GM23338 (cell line): ENCODE results near the gene ERVMER34-1. TPM values are rescaled to one million over a fixed set of nuclear protein-coding genes. Genes with fewer than 3 reads are reported as not detected.

Source experiments
- ATAC-seq: fragments of 200-7000 bp; cut with Tn5 transposase; 3 replicates; pipeline ENCODE4 v1.9.1; 2020
- DNase-seq: peaks from one replicate; pipeline ENCODE4 v3.0.0-alpha.2; 2015; ENCODE audit warnings: low spot score
- H2AFZ ChIP-seq: fragments of 200-600 bp; sonication (generic); 2 replicates; pipeline ENCODE4 v1.8.0; 2016; ENCODE audit warnings: antibody characterized with exemption, mild to moderate bottlenecking, moderate library complexity
- H3F3A ChIP-seq: fragments of 200-600 bp; sonication (generic); replicated peaks from 2 replicates; pipeline ENCODE4 v1.8.0; 2017; ENCODE audit warnings: antibody characterized with exemption, mixed run types, low read depth
- H3K27ac ChIP-seq: fragments of 200-600 bp; sonication (generic); 2 replicates; pipeline ENCODE4 v1.6.1; 2016; ENCODE audit warnings: low read depth
- H3K27me3 ChIP-seq: fragments of 200-600 bp; sonication (generic); 2 replicates; pipeline ENCODE4 v1.8.0; 2016; ENCODE audit warnings: mild to moderate bottlenecking, mixed run types, moderate library complexity; ENCODE audit not compliant: insufficient read depth
- H3K36me3 ChIP-seq: fragments of 200-600 bp; sonication (generic); 2 replicates; pipeline ENCODE4 v1.8.0; 2016; ENCODE audit warnings: mild to moderate bottlenecking; ENCODE audit not compliant: insufficient read depth
- H3K4me1 ChIP-seq: fragments of 200-600 bp; sonication (generic); 2 replicates; pipeline ENCODE4 v1.8.0; 2016; ENCODE audit warnings: mild to moderate bottlenecking, moderate library complexity; ENCODE audit not compliant: insufficient read depth
- H3K4me2 ChIP-seq: fragments of 200-600 bp; sonication (generic); 2 replicates; pipeline ENCODE4 v1.7.1; 2017; ENCODE audit warnings: mixed run types
- H3K4me3 ChIP-seq: fragments of 200-600 bp; sonication (generic); 2 replicates; pipeline ENCODE4 v1.6.1; 2016; ENCODE audit warnings: mixed run types
- H3K79me2 ChIP-seq: fragments of 200-600 bp; sonication (generic); replicated peaks from 2 replicates; pipeline ENCODE4 v1.8.0; 2017; ENCODE audit warnings: mild to moderate bottlenecking; ENCODE audit not compliant: insufficient read depth
- H3K9me2 ChIP-seq: fragments of 200-600 bp; sonication (generic); 2 replicates; pipeline ENCODE4 v1.8.0; 2017; ENCODE audit not compliant: insufficient read depth
- H4K20me1 ChIP-seq: fragments of 200-600 bp; sonication (generic); replicated peaks from 2 replicates; pipeline ENCODE4 v1.8.0; 2017; ENCODE audit warnings: mild to moderate bottlenecking; ENCODE audit not compliant: insufficient read depth
- H3K27ac Mint-ChIP-seq: 2 replicates; pipeline ENCODE4 v1.8.0; 2020; ENCODE audit warnings: inconsistent platforms, mild to moderate bottlenecking, moderate library complexity, mixed read lengths
- H3K27me3 Mint-ChIP-seq: 3 replicates; pipeline ENCODE4 v1.8.0; 2022; ENCODE audit warnings: low read depth, mild to moderate bottlenecking, moderate library complexity, mixed read lengths, inconsistent platforms; ENCODE audit not compliant: insufficient read depth, poor library complexity
- H3K36me3 Mint-ChIP-seq: 3 replicates; pipeline ENCODE4 v1.8.0; 2021; ENCODE audit warnings: low read depth, mild to moderate bottlenecking, inconsistent platforms, moderate library complexity, mixed read lengths
- H3K4me1 Mint-ChIP-seq: 3 replicates; pipeline ENCODE4 v1.8.0; 2020; ENCODE audit warnings: mild to moderate bottlenecking, inconsistent platforms, mixed read lengths
- H3K4me3 Mint-ChIP-seq: 3 replicates; pipeline ENCODE4 v1.8.0; 2021; ENCODE audit warnings: moderate library complexity, mild to moderate bottlenecking, inconsistent platforms, mixed read lengths
- H3K9me3 Mint-ChIP-seq: 3 replicates; pipeline ENCODE4 v1.8.0; 2020; ENCODE audit warnings: moderate library complexity, mild to moderate bottlenecking, inconsistent platforms, mixed read lengths
- CTCF ChIP-seq, 2 experiments: fragments of 200-600 bp in 1 of 2; sonication (generic) in 1 of 2; conservative IDR thresholded peaks; 2 replicates each; pipeline versions ENCODE4 v1.5.1 to v1.6.1; 2016 to 2017; ENCODE audit warnings: antibody characterized with exemption in 2 of 2, low read depth in 2 of 2, mild to moderate bottlenecking in 2 of 2, moderate library complexity in 1 of 2
- EZH2phosphoT487 ChIP-seq: fragments of 200-600 bp; sonication (generic); IDR thresholded peaks from one replicate; pipeline ENCODE4 v1.8.1; 2018; ENCODE audit warnings: antibody characterized with exemption; ENCODE audit not compliant: unreplicated experiment
- NANOG ChIP-seq: IDR thresholded peaks from 2 replicates; pipeline ENCODE4 v1.6.1; 2016; ENCODE audit warnings: antibody characterized with exemption, borderline replicate concordance
- POLR2AphosphoS5 ChIP-seq: IDR thresholded peaks from 2 replicates; pipeline ENCODE4 v1.6.1; 2016; ENCODE audit warnings: antibody characterized with exemption, low read depth
- STAT1 ChIP-seq: IDR thresholded peaks from one replicate; pipeline ENCODE4 v1.6.1; 2016; ENCODE audit warnings: antibody characterized with exemption; ENCODE audit not compliant: unreplicated experiment
- ZNF114 ChIP-seq: fragments of 250-450 bp; sonication (Bioruptor Pico); IDR thresholded peaks from 2 replicates; pipeline ENCODE4 v1.5.0; 2020; ENCODE audit warnings: mild to moderate bottlenecking, moderate library complexity
- ZNF331 ChIP-seq: fragments of 250-450 bp; sonication (Bioruptor Pico); IDR thresholded peaks from 2 replicates; pipeline ENCODE4 v1.5.0; 2020; ENCODE audit warnings: low read depth, mild to moderate bottlenecking, moderate library complexity
- ZNF462 ChIP-seq: fragments of 250-450 bp; sonication (Bioruptor Pico); IDR thresholded peaks from 2 replicates; pipeline ENCODE4 v1.5.0; 2020; ENCODE audit warnings: mild to moderate bottlenecking, moderate library complexity
- polyA plus RNA-seq: library from polyadenylated mRNA; unstranded; fragments of >200 nt; fragmentation: Nextera tagmentation; extraction: Ambion mirVana; gene quantifications from 2 replicates; pipeline ENCODE4 v1.2.1, GENCODE V29; 2016
- total RNA-seq: library from RNA; depleted of rRNA; stranded (reverse); fragments of >200 nt; shearing (Covaris generic); gene quantifications from 2 replicates; pipeline ENCODE4 v1.2.3, GENCODE V29; 2014
- TF ChIP-seq, protein P1 (sequence below): IDR thresholded peaks from one replicate; pipeline ENCODE4 v1.6.1; 2018; ENCODE audit warnings: antibody characterized with exemption; ENCODE audit not compliant: unreplicated experiment

The ERVMER34-1 gene
- total and polyA plus RNA-seq, 2 experiments from 2014 or later: 15.9 to 34.1 TPM

DNA sequence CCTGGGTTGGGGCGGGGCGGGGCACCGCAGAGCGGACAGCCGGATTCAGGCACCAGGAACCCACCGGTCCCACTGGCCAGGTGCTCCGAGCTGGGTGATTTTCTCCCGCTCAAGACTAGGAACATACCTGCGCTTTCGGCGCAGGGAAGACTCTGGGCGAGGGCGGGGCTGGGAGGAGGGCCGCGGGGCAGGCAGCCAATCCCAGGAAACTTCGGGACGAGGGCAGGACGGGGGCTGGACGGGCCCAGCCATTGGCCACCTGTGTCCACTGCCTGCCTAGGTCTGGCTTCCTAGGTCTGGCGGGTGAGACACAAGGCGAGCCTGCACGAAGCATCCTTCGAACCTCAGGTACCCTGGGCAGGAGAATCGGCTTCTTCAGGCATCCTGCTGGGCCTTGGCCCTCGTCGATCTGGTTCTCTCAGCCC lies 274 bp upstream of the ERVMER34-1 start:
- H3K27ac Mint-ChIP-seq: peak overlapping the region; percentile 67; the same call in 1 of the 2 replicates
- Histone ChIP-seq H3K79me2 (peaks cover 20% of the 10 kb centered on the region), H3K9me2 (peaks cover 11% of the 10 kb centered on the region), H3F3A (peaks cover 14% of the 10 kb centered on the region), H3K27me3 (peaks cover 28% of the 10 kb centered on the region), H3K4me1 (peaks cover 13% of the 10 kb centered on the region; the same call in 1 of the 2 replicates), H3K27ac (0 out of 2 replicates have a peak overlapping the region, but pooled peaks have one; percentile 79), H3K36me3 (peaks cover 20% of the 10 kb centered on the region; the same call in 1 of the 2 replicates), H3K4me3 (peak overlapping the region; percentile 68), H4K20me1 (no peaks in the 10 kb centered on the region; the same call in 1 of the 2 replicates), H2AFZ (peak overlapping the region; percentile 95), H3K4me2 (peak overlapping the region; percentile 84)
- H3K4me1 Mint-ChIP-seq: peaks cover 7% of the 10 kb centered on the region
- TF ChIP-seq, protein P1, sequence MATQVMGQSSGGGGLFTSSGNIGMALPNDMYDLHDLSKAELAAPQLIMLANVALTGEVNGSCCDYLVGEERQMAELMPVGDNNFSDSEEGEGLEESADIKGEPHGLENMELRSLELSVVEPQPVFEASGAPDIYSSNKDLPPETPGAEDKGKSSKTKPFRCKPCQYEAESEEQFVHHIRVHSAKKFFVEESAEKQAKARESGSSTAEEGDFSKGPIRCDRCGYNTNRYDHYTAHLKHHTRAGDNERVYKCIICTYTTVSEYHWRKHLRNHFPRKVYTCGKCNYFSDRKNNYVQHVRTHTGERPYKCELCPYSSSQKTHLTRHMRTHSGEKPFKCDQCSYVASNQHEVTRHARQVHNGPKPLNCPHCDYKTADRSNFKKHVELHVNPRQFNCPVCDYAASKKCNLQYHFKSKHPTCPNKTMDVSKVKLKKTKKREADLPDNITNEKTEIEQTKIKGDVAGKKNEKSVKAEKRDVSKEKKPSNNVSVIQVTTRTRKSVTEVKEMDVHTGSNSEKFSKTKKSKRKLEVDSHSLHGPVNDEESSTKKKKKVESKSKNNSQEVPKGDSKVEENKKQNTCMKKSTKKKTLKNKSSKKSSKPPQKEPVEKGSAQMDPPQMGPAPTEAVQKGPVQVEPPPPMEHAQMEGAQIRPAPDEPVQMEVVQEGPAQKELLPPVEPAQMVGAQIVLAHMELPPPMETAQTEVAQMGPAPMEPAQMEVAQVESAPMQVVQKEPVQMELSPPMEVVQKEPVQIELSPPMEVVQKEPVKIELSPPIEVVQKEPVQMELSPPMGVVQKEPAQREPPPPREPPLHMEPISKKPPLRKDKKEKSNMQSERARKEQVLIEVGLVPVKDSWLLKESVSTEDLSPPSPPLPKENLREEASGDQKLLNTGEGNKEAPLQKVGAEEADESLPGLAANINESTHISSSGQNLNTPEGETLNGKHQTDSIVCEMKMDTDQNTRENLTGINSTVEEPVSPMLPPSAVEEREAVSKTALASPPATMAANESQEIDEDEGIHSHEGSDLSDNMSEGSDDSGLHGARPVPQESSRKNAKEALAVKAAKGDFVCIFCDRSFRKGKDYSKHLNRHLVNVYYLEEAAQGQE: no peak
- TF ChIP-seq CTCF (conservative IDR thresholded peaks at IDR 0.05; ENCODE audit: low read depth in 2 of 2): no peak
- no peak for TF ChIP-seq STAT1
- TF ChIP-seq ZNF462 (CRISPR knock-in tag): no peak
- no peak for TF ChIP-seq EZH2phosphoT487
- no peak for TF ChIP-seq NANOG
- TF ChIP-seq ZNF114 (CRISPR knock-in tag): no peak
- no peak for TF ChIP-seq ZNF331 (CRISPR knock-in tag)
- peak; percentile 91 for TF ChIP-seq POLR2AphosphoS5
- DNase-seq (peak; percentile 93), ATAC-seq (peak; percentile 93)
- H3K36me3 Mint-ChIP-seq: peaks cover 44% of the 10 kb centered on the region
- peaks cover 20% of the 10 kb centered on the region for H3K9me3 Mint-ChIP-seq
- peak overlapping the region; percentile 75 for H3K4me3 Mint-ChIP-seq
- peaks cover 32% of the 10 kb centered on the region for H3K27me3 Mint-ChIP-seq
